IPS DF 19.7 (cell line): ENCODE results near the gene TRO.

Experiments
- DNase-seq: peaks from one replicate; pipeline ENCODE4 v3.0.0-alpha.2; 2013; ENCODE audit warnings: low read depth, low spot score

The TRO gene

DNA sequence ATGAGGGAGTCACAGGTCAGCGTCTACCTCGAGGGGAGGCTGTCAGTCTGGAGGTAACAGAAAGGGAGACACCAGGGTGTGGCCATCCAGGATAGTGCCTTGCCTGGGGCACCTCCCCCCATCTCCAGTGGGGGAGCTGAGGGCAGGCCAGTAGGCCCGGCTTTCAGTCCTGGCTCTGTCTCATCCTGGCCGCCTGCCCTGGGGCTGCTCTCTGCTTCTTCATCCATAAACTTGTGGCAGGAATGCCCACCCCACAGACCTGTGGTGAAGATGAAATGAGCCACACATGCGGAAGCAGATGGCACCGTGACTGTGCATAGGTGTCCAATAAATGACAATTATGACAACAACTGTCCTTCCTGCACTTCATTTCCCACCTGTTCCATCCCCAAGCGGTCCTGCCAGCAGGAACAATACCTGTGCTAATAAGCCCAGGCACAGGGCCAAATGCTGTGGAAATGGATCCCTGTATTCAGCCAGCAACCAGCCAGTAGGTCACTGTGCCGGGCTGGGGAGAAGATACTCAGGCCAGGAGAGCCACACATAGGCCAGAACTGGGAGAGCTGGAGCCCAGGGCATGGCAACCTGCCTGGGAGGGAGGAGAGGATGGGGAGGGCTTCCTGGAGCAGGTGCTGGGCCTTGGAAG lies 30.2 kb downstream of the TRO start:
- no peak for DNase-seq

DNA sequence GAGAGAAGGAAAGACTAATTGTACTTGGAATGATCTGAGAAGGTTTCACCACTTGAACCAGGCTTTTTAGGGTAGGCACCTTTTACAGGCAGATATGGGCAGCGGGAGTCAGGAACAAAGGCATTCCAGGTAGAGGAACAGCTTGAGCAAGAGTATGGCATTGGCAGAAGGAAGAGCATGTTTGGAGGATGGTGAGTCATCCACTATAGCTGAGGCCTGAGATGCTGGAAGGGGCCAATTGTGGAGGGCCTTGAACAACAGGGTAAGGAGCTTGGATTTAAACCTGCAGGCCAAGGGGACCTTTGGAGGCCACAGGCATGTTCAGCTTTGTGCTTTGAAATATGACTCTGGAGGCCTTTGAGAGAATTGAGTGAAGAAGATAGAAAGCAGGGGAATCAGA lies 41.1 kb downstream of the TRO start:
- no peak for DNase-seq

DNA sequence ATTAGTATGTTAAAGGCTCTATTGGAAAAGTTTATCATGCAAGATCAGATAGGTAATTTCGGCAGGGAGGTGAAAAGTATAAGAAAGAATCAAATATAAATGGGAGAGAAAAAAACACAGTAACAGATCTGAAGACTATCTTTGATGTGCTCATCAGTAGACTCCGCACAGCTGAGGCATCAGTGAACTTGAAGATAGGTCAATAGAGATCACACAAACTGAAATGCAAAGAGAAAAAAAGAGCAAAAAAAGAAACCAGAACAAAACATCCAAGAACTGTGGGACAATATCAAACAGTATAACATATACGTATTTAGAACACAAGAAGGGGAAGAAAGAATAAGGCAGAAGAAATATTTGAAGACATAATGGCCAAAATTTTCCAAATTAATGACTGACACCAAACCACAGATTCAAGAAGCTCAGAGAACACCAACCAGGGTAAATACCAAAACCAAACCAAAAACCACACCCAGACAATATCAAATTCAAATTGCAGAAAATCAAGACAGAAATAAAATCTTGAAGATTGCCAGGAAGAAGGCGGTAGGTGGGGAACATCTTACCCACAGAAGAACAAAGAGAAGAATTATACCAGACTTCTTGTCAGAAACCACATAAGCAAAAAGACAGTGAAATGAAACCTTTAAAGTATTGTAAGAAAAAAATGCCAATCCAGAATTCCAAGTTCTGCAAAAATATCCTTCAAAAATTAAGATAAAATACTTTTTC lies 44.3 kb downstream of the TRO start:
- DNase-seq, result no peak

DNA sequence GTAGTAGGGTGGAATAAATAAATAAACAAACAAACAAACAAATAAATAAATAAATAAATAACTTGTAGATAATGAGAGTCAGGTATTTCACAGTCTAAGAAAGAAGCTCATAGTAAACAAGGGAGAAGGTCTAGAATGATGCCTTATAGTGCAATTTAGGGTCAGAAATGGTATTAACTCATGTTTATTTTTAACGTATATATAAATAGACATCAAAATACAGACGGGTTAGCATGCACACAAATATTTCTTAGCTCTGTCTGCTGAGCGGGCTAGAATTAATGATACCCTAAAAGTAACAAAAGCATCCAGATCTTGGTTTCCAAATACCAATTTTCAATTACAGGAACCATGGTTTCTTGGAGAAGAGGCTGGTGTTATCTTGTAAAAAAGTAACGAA lies 56.8 kb downstream of the TRO start:
- DNase-seq, result no peak

DNA sequence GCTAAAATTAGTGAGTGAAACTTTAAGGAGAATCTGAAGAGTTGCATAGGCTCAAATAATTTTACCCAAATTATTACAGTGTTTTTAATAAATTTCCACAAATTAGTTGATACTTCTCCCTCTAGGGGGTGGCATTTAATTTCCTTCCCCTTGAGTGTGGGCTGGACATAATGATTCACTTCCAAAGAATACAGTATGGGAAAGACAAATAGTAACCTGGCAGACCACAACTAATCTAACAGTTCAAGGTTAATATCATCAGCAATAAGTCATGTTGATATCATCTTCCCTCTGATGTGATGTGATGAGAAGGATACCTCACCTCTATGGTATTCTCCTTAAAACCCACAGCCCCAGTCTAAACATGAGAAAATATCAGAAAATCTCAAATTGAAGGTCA lies 57.8 kb downstream of the TRO start:
- DNase-seq, result no peak

DNA sequence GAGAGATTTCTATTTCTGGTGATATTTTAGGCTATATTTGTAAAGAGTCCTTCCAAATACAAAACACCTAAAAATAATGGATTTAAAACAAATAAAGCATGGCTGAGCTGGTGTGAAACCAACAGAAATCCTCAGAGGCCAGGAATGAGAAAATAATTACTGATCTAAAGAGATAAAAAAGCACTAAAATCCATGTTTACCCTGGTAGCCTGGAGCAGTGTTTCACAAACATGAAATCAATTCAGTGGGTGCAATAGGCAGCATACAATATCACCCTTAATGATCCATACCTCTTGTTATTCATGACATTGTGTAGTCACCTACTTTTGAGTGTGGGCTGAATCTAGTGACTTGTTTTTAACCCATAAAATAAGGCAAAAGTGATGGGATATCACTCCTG lies 58.8 kb downstream of the TRO start:
- no peak for DNase-seq

DNA sequence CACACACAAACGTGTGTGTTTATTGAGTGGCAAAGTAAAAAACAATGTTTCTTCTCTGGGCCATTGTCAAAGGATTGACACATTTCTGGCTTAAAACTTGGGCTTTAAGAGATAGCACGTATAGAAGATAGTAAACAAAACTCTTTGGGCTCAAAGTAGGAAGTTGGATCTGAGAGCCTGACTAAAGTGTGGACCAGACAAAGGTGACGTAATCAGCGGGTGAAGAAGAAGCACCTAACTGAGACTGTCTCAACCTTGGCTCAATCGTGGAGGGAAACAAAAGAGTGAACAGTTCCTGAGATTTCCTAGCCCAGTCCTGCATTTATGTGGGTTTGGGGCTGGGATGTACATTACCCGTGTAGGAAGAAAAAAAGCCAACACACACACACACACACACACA lies 59.7 kb downstream of the TRO start:
- no peak for DNase-seq
